H1 (cell line): Measurements from ENCODE around the gene ATP11A. TPM values are rescaled to one million over a fixed set of nuclear protein-coding genes. Genes with fewer than 3 reads are reported as not detected.

Experiments used
- CBX8 ChIP-seq: fragments of 300-800, 300-1000 bp; sonication (generic); IDR thresholded peaks from 2 replicates; pipeline ENCODE4 v1.7.1; 2016; ENCODE audit warnings: low read depth, low read length, borderline replicate concordance
- CHD1 ChIP-seq: IDR thresholded peaks from 2 replicates; pipeline ENCODE4 v1.6.1; 2012; ENCODE audit warnings: low read depth, low read length, improper control_type of control experiment
- EZH2 ChIP-seq: fragments of 200-600 bp; sonication (generic); IDR thresholded peaks from 2 replicates; pipeline ENCODE4 v1.7.1; 2012; ENCODE audit warnings: low read depth, mild to moderate bottlenecking, moderate library complexity, low read length, inconsistent platforms; ENCODE audit not compliant: severe bottlenecking
- JUND ChIP-seq: IDR thresholded peaks from 2 replicates; pipeline ENCODE4 v1.6.1; 2011; ENCODE audit warnings: mild to moderate bottlenecking, improper control_type of control experiment, low read length
- MAX ChIP-seq: IDR thresholded peaks from 2 replicates; pipeline ENCODE4 v1.6.1; 2012; ENCODE audit warnings: inconsistent platforms
- RFX5 ChIP-seq: IDR thresholded peaks from 2 replicates; pipeline ENCODE4 v1.6.1; 2011; ENCODE audit warnings: low read depth, low read length, improper control_type of control experiment, borderline replicate concordance
- YY1 ChIP-seq: IDR thresholded peaks from 2 replicates; pipeline ENCODE4 v1.6.1; 2011; ENCODE audit warnings: low read depth, mild to moderate bottlenecking, low read length
- polyA plus RNA-seq, 7 experiments: library from polyadenylated mRNA; depleted of rRNA in 3 of 7; stranded (reverse) in 5 of 7; unstranded in 2 of 7; fragments of >200 nt in 5 of 7; fragments of 200-250 nt in 2 of 7; gene quantifications; 1 replicate in 5 of 7; 2 replicates in 1 of 7; 4 replicates in 1 of 7; pipeline versions ENCODE4 v1.2.1 to v1.2.3, GENCODE V29; 2011 to 2013; ENCODE audit warnings: missing spikeins in 2 of 7, mixed read lengths in 2 of 7
- total RNA-seq: library from RNA; stranded (reverse); fragmentation: NEBNext Ultra II Directional; extraction: Animal tissue kit (Norgen Biotek cat#: 25700); gene quantifications from 2 replicates; pipeline ENCODE4 v1.2.1, GENCODE V29; 2021

Gene ATP11A
- total and polyA plus RNA-seq, 2 of the 8 experiments (the other 6 are each of a cell fraction or from before 2014, with no cell fraction given) = 28.8 to 72.9 TPM

DNA sequence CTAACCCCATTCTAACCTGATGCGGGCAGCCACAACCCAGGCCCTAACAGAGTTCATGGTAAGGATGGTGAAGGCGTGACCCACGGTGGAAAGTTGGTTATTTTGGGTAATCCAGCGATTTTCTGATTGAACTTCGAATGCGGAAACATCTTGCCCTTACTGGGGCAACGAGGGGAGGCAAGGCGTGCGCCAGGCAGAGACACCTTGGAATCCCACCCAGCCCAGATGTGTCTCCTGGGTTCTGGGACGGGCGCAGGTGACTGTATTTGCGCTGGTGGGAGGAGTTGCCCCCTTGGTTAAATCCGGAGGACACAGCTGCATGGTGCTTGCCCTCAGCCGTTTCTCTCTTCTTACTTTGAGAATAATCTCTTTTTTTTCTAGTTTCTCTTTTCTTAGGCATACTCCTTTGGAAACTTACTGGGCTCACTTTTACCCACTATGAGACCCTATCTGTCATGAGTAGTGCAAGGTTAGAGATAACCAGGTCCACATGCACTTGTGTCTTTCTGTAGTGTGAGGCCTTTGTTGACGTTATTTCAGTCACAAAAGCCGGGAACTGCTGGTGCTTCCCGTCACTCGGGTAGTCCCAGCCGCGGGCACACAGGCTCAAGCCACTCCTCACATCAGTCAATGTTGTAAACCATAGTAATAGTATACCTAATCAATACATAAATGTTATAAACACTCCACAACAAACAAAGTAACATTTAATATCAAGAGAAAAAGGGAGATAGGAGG, 81.5 kb downstream of the ATP11A start (continued):
- TF ChIP-seq CHD1 = no peak
- TF ChIP-seq YY1 = no peak
- no peak for TF ChIP-seq CBX8
- TF ChIP-seq EZH2 = no peak
- no peak for TF ChIP-seq RFX5
- no peak for TF ChIP-seq JUND
- TF ChIP-seq MAX = no peak
